MM.1S (cell line): ENCODE data around the gene DAPP1.
A peak's percentile ranks its signal among the peaks of the same experiment; 100 is the strongest.

ENCODE experiments used
- DNase-seq: peaks from one replicate; pipeline ENCODE4 v3.0.0-alpha.2; 2015
- H2AFZ ChIP-seq: fragments of 300-600 bp; sonication (generic); 2 replicates; pipeline ENCODE4 v1.6.0; 2016; ENCODE audit warnings: antibody characterized with exemption, low read length
- H3F3A ChIP-seq: fragments of 300-600 bp; sonication (generic); 2 replicates; pipeline ENCODE4 v1.6.1; 2016; ENCODE audit warnings: mild to moderate bottlenecking, antibody characterized with exemption, low read length, moderate library complexity, mixed read lengths; ENCODE audit not compliant: insufficient read depth
- H3K27ac ChIP-seq: fragments of 300-600 bp; sonication (generic); 2 replicates; pipeline ENCODE4 v1.5.1; 2016; ENCODE audit warnings: mild to moderate bottlenecking, low read length
- H3K27me3 ChIP-seq: fragments of 300-600 bp; sonication (generic); replicated peaks from 2 replicates; pipeline ENCODE4 v1.6.0; 2016; ENCODE audit warnings: low read length; ENCODE audit not compliant: insufficient read depth
- H3K36me3 ChIP-seq: fragments of 300-600 bp; sonication (generic); replicated peaks from 2 replicates; pipeline ENCODE4 v1.6.1; 2016; ENCODE audit warnings: mild to moderate bottlenecking, low read length, mixed read lengths; ENCODE audit not compliant: insufficient read depth
- H3K4me1 ChIP-seq: fragments of 300-600 bp; sonication (generic); 2 replicates; pipeline ENCODE4 v1.6.1; 2016; ENCODE audit warnings: low read length, mixed read lengths
- H3K4me2 ChIP-seq: fragments of 300-600 bp; sonication (generic); 2 replicates; pipeline ENCODE4 v1.6.0; 2016; ENCODE audit warnings: low read depth, low read length
- H3K4me3 ChIP-seq: fragments of 300-600 bp; sonication (generic); 2 replicates; pipeline ENCODE4 v1.5.1; 2016; ENCODE audit warnings: low read length, mixed read lengths
- H3K79me2 ChIP-seq: fragments of 300-600 bp; sonication (generic); 2 replicates; pipeline ENCODE4 v1.6.1; 2016; ENCODE audit warnings: mixed run types, low read length, mixed read lengths
- H3K9ac ChIP-seq: fragments of 300-600 bp; sonication (generic); 2 replicates; pipeline ENCODE4 v1.6.1; 2016; ENCODE audit warnings: low read length, mixed read lengths
- H3K9me2 ChIP-seq: fragments of 300-600 bp; sonication (generic); replicated peaks from 2 replicates; pipeline ENCODE4 v1.6.1; 2016; ENCODE audit warnings: mild to moderate bottlenecking, low read length, mixed read lengths; ENCODE audit not compliant: insufficient read depth
- H3K9me3 ChIP-seq: fragments of 300-600 bp; sonication (generic); replicated peaks from 2 replicates; pipeline ENCODE4 v1.6.1; 2016; ENCODE audit warnings: mild to moderate bottlenecking, low read length, mixed read lengths; ENCODE audit not compliant: insufficient read depth
- H4K20me1 ChIP-seq: fragments of 300-600 bp; sonication (generic); 2 replicates; pipeline ENCODE4 v1.6.1; 2016; ENCODE audit warnings: mild to moderate bottlenecking, low read length, moderate library complexity, mixed read lengths; ENCODE audit not compliant: insufficient read depth
- EZH2 ChIP-seq: fragments of 300-600 bp; sonication (generic); optimal IDR thresholded peaks from 2 replicates; pipeline ENCODE3; 2017; ENCODE audit warnings: low read depth, mild to moderate bottlenecking, antibody characterized with exemption, low read length, mixed read lengths
- EZH2phosphoT487 ChIP-seq: fragments of 300-600 bp; sonication (generic); IDR thresholded peaks from 2 replicates; pipeline ENCODE4 v1.6.1; 2018; ENCODE audit warnings: antibody characterized with exemption, low read length
- TF ChIP-seq, protein P1 (sequence below): fragments of 300-600 bp; sonication (generic); IDR thresholded peaks from 2 replicates; pipeline ENCODE4 v1.5.1; 2016; ENCODE audit warnings: antibody characterized with exemption, low read length, mixed read lengths

Gene DAPP1

GRCh38 chr4:99811850-99812249 is 4.8 kb upstream of the DAPP1 start:
- TF ChIP-seq EZH2 = no peak
- TF ChIP-seq, protein P1, sequence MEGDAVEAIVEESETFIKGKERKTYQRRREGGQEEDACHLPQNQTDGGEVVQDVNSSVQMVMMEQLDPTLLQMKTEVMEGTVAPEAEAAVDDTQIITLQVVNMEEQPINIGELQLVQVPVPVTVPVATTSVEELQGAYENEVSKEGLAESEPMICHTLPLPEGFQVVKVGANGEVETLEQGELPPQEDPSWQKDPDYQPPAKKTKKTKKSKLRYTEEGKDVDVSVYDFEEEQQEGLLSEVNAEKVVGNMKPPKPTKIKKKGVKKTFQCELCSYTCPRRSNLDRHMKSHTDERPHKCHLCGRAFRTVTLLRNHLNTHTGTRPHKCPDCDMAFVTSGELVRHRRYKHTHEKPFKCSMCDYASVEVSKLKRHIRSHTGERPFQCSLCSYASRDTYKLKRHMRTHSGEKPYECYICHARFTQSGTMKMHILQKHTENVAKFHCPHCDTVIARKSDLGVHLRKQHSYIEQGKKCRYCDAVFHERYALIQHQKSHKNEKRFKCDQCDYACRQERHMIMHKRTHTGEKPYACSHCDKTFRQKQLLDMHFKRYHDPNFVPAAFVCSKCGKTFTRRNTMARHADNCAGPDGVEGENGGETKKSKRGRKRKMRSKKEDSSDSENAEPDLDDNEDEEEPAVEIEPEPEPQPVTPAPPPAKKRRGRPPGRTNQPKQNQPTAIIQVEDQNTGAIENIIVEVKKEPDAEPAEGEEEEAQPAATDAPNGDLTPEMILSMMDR = peak; percentile 79
- Histone ChIP-seq H3K9ac (no peak overlapping the region), H3K4me1 (peaks cover 51% of the 10 kb centered on the region), H3K79me2 (peaks cover 2% of the 10 kb centered on the region), H3K9me3 (no peaks in the 10 kb centered on the region), H3K36me3 (no peaks in the 10 kb centered on the region), H3K4me2 (no peak overlapping the region), H3K27me3 (no peaks in the 10 kb centered on the region), H4K20me1 (no peaks in the 10 kb centered on the region), H3K27ac (no peak overlapping the region), H3K4me3 (no peak overlapping the region), H3K9me2 (no peaks in the 10 kb centered on the region), H2AFZ (no peak overlapping the region), H3F3A (peaks cover 33% of the 10 kb centered on the region)
- DNase-seq = peak; percentile 75

DNA sequence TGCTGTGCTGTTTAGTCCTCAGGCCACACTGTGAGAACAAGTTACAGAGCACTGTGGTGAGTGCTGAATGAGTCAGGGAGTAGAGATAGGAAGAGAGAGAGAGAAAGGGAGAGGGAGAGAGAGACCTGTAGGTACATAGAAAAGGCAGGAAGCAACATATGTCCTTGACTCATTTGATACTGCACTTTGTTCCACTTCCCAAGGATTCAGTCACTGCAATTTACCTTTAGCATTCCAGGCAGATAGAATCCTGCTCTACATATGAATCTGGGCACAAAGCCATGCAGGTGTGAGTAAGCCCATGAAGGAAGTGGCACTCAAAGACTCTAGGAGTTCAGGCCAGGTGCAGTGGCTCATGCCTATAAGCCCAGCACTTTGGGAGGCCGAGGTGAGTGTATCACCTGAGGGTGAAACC is 1.0 kb upstream of the DAPP1 start:
- H3F3A ChIP-seq = peaks cover 24% of the 10 kb centered on the region
- TF ChIP-seq EZH2 = no peak
- TF ChIP-seq EZH2phosphoT487 = no peak
- TF ChIP-seq, protein P1 = no peak
- H3K4me3 ChIP-seq = no peak overlapping the region
- peak overlapping the region; percentile 72 for H3K9ac ChIP-seq
- H3K9me2 ChIP-seq = no peaks in the 10 kb centered on the region
- no peaks in the 10 kb centered on the region for H3K36me3 ChIP-seq
- H3K79me2 ChIP-seq = peaks cover 39% of the 10 kb centered on the region
- H3K27ac ChIP-seq = peak overlapping the region; percentile 92
- peaks cover 53% of the 10 kb centered on the region for H3K4me1 ChIP-seq
- no peaks in the 10 kb centered on the region for H4K20me1 ChIP-seq
- no peaks in the 10 kb centered on the region for H3K9me3 ChIP-seq
- H3K27me3 ChIP-seq = no peaks in the 10 kb centered on the region
- peak overlapping the region; percentile 44 for H2AFZ ChIP-seq
- peak overlapping the region; percentile 74; the same call in 1 of the 2 replicates for H3K4me2 ChIP-seq
- DNase-seq = peak; percentile 59

GRCh38 chr4:99817309-99817890 is 773 bp downstream of the DAPP1 start:
- TF ChIP-seq EZH2 (no peak), EZH2phosphoT487 (no peak)
- TF ChIP-seq, protein P1 = no peak
- Histone ChIP-seq H3K9me3 (no peaks in the 10 kb centered on the region), H4K20me1 (no peaks in the 10 kb centered on the region), H3F3A (peaks cover 35% of the 10 kb centered on the region), H3K27ac (peak overlapping the region; percentile 92), H3K36me3 (no peaks in the 10 kb centered on the region), H3K4me2 (peak overlapping the region; percentile 88), H3K4me3 (peak overlapping the region; percentile 84), H3K4me1 (peaks cover 57% of the 10 kb centered on the region), H3K9ac (peak overlapping the region; percentile 91), H3K79me2 (peaks cover 57% of the 10 kb centered on the region), H2AFZ (no peak overlapping the region), H3K27me3 (no peaks in the 10 kb centered on the region), H3K9me2 (no peaks in the 10 kb centered on the region)
- peak; percentile 46 for DNase-seq
